Vagina (tissue), 2 donors: ENCODE measurements around the gene SLC22A5. TPM values are rescaled to one million over a fixed set of nuclear protein-coding genes. Genes with fewer than 3 reads are reported as not detected.

Experiments used
- DNase-seq, 2 donors: peaks; one replicate each; pipeline ENCODE4 v3.0.0-alpha.2; 2017; ENCODE audit errors: extremely low spot score in 2 of 2
- H3K27ac ChIP-seq: fragments of 200-600 bp; sonication (generic); one replicate; pipeline ENCODE4 v1.5.1; 2019
- H3K27me3 ChIP-seq: fragments of 200-600 bp; sonication (generic); one replicate; pipeline ENCODE4 v1.5.1; 2019
- H3K36me3 ChIP-seq, 2 donors: fragments of 200-600 bp; sonication (generic); one replicate each; pipeline ENCODE4 v1.5.1; 2017 to 2019
- H3K4me1 ChIP-seq: fragments of 200-600 bp; sonication (generic); one replicate; pipeline ENCODE4 v1.5.1; 2019
- H3K4me3 ChIP-seq, 2 donors: fragments of 200-600 bp; sonication (generic); 1 replicate in 1 of 2; 2 replicates in 1 of 2; pipeline ENCODE4 v1.5.1; 2016 to 2019
- H3K9me3 ChIP-seq: fragments of 200-600 bp; sonication (generic); one replicate; pipeline ENCODE4 v1.5.1; 2019
- CTCF ChIP-seq, 3 experiments: fragments of 450-650 bp in 2 of 3; fragments of 200-600 bp in 1 of 3; sonication (generic) in 1 of 3; IDR thresholded peaks; one replicate each; pipeline ENCODE4 v1.5.1; 2017 to 2019; ENCODE audit warnings: antibody characterized with exemption in 3 of 3, mild to moderate bottlenecking in 2 of 3, moderate library complexity in 2 of 3
- POLR2A ChIP-seq, 2 donors: fragments of 450-650 bp; IDR thresholded peaks; one replicate each; pipeline ENCODE4 v1.6.1; 2017; ENCODE audit warnings: antibody characterized with exemption in 2 of 2, mild to moderate bottlenecking in 2 of 2, moderate library complexity in 2 of 2
- POLR2AphosphoS5 ChIP-seq, 2 donors: sonication (generic); formaldehyde crosslinking; IDR thresholded peaks; one replicate each; pipeline ENCODE4 v1.9.0; 2017; ENCODE audit warnings: antibody characterized with exemption in 2 of 2, mild to moderate bottlenecking in 2 of 2, low read depth in 1 of 2; ENCODE audit not compliant: insufficient read depth in 1 of 2
- intact Hi-C: fragments of 100-400 bp; cut with DNase I; formaldehyde crosslinking; loops from one replicate; pipeline ENCODE4 v1.15.1; 2023
- total RNA-seq: library from RNA; depleted of rRNA; stranded (reverse); fragments of >200 nt; gene quantifications from one replicate; pipeline ENCODE4 v1.2.3, GENCODE V29; 2016

The SLC22A5 gene
- total RNA-seq, 1 donor from 2014 or later, result 15.2 TPM

- peak in 1 of 2 donors; percentile 29 for DNase-seq
- Histone ChIP-seq H3K27me3 (no peaks in the 10 kb centered on the region), H3K4me3 (no peak overlapping the region), H3K27ac (no peak overlapping the region), H3K36me3 (peaks cover 0 to 10% of the 10 kb centered on the region in 2 donors), H3K9me3 (no peaks in the 10 kb centered on the region), H3K4me1 (peaks cover 30% of the 10 kb centered on the region)
- TF ChIP-seq CTCF (IDR thresholded peaks at IDR 0.05), result no peak
- no peak for TF ChIP-seq POLR2A (IDR thresholded peaks at IDR 0.05)
- TF ChIP-seq POLR2AphosphoS5 (IDR thresholded peaks at IDR 0.05; ENCODE audit: insufficient read depth in 1 of 2, low read depth in 1 of 2), result no peak
- intact Hi-C loops, result no loop called here
These were observed 12.1 kb downstream of the SLC22A5 start for GRCh38 chr5:132381614-132382013.

GRCh38 chr5:132383261-132383660 is 13.8 kb downstream of the SLC22A5 start:
- Histone ChIP-seq H3K9me3 (no peaks in the 10 kb centered on the region), H3K4me1 (peaks cover 33% of the 10 kb centered on the region), H3K36me3 (peaks cover 0 to 10% of the 10 kb centered on the region in 2 donors), H3K27ac (no peak overlapping the region), H3K4me3 (no peak overlapping the region), H3K27me3 (no peaks in the 10 kb centered on the region)
- no peak for DNase-seq
- intact Hi-C loops, result no loop called here
- TF ChIP-seq POLR2A (IDR thresholded peaks at IDR 0.05) (no peak), CTCF (IDR thresholded peaks at IDR 0.05) (no peak), POLR2AphosphoS5 (IDR thresholded peaks at IDR 0.05; ENCODE audit: insufficient read depth in 1 of 2, low read depth in 1 of 2) (no peak)

- peak; percentile 46 to 67 for DNase-seq
- Histone ChIP-seq H3K27ac (no peak overlapping the region), H3K36me3 (peaks cover 0 to 10% of the 10 kb centered on the region in 2 donors), H3K9me3 (no peaks in the 10 kb centered on the region), H3K4me3 (no peak overlapping the region), H3K27me3 (no peaks in the 10 kb centered on the region), H3K4me1 (peaks cover 41% of the 10 kb centered on the region)
- TF ChIP-seq POLR2A (IDR thresholded peaks at IDR 0.05) (no peak), POLR2AphosphoS5 (IDR thresholded peaks at IDR 0.05; ENCODE audit: insufficient read depth in 1 of 2, low read depth in 1 of 2) (no peak), CTCF (IDR thresholded peaks at IDR 0.05) (no peak)
- intact Hi-C loops, result loop anchor here (2.0 kb wide), 1 partner anchor 119 kb away; no protein-coding TSS in a partner anchor
These were observed 14.5 kb downstream of the SLC22A5 start for GRCh38 chr5:132383984-132384383.

GRCh38 chr5:132384506-132385050 is 15.1 kb downstream of the SLC22A5 start:
- peak; percentile 49 to 61 for DNase-seq
- H3K36me3 ChIP-seq, result peaks cover 0 to 10% of the 10 kb centered on the region in 2 donors
- TF ChIP-seq CTCF (IDR thresholded peaks at IDR 0.05) (no peak), POLR2AphosphoS5 (IDR thresholded peaks at IDR 0.05; ENCODE audit: insufficient read depth in 1 of 2, low read depth in 1 of 2) (no peak), POLR2A (IDR thresholded peaks at IDR 0.05) (no peak)
- intact Hi-C loops, result loop anchor here (2.0 kb wide), 1 partner anchor 118 kb away; no protein-coding TSS in a partner anchor
- H3K4me3 ChIP-seq, result no peak overlapping the region
- H3K27ac ChIP-seq, result no peak overlapping the region
- H3K27me3 ChIP-seq, result no peaks in the 10 kb centered on the region
- H3K9me3 ChIP-seq, result no peaks in the 10 kb centered on the region
- H3K4me1 ChIP-seq, result peaks cover 46% of the 10 kb centered on the region
